GM23338 (cell line): Measurements from ENCODE around the gene OTOG. TPM values are rescaled to one million over a fixed set of nuclear protein-coding genes. Genes with fewer than 3 reads are reported as not detected.

Experiments used
- ATAC-seq: fragments of 200-7000 bp; cut with Tn5 transposase; 3 replicates; pipeline ENCODE4 v1.9.1; 2020
- DNase-seq: peaks from one replicate; pipeline ENCODE4 v3.0.0-alpha.2; 2015; ENCODE audit warnings: low spot score
- H2AFZ ChIP-seq: fragments of 200-600 bp; sonication (generic); 2 replicates; pipeline ENCODE4 v1.8.0; 2016; ENCODE audit warnings: antibody characterized with exemption, mild to moderate bottlenecking, moderate library complexity
- H3F3A ChIP-seq: fragments of 200-600 bp; sonication (generic); replicated peaks from 2 replicates; pipeline ENCODE4 v1.8.0; 2017; ENCODE audit warnings: antibody characterized with exemption, mixed run types, low read depth
- H3K27ac ChIP-seq: fragments of 200-600 bp; sonication (generic); 2 replicates; pipeline ENCODE4 v1.6.1; 2016; ENCODE audit warnings: low read depth
- H3K27me3 ChIP-seq: fragments of 200-600 bp; sonication (generic); 2 replicates; pipeline ENCODE4 v1.8.0; 2016; ENCODE audit warnings: mild to moderate bottlenecking, mixed run types, moderate library complexity; ENCODE audit not compliant: insufficient read depth
- H3K36me3 ChIP-seq: fragments of 200-600 bp; sonication (generic); 2 replicates; pipeline ENCODE4 v1.8.0; 2016; ENCODE audit warnings: mild to moderate bottlenecking; ENCODE audit not compliant: insufficient read depth
- H3K4me1 ChIP-seq: fragments of 200-600 bp; sonication (generic); 2 replicates; pipeline ENCODE4 v1.8.0; 2016; ENCODE audit warnings: mild to moderate bottlenecking, moderate library complexity; ENCODE audit not compliant: insufficient read depth
- H3K4me2 ChIP-seq: fragments of 200-600 bp; sonication (generic); 2 replicates; pipeline ENCODE4 v1.7.1; 2017; ENCODE audit warnings: mixed run types
- H3K4me3 ChIP-seq: fragments of 200-600 bp; sonication (generic); 2 replicates; pipeline ENCODE4 v1.6.1; 2016; ENCODE audit warnings: mixed run types
- H3K79me2 ChIP-seq: fragments of 200-600 bp; sonication (generic); replicated peaks from 2 replicates; pipeline ENCODE4 v1.8.0; 2017; ENCODE audit warnings: mild to moderate bottlenecking; ENCODE audit not compliant: insufficient read depth
- H3K9me2 ChIP-seq: fragments of 200-600 bp; sonication (generic); 2 replicates; pipeline ENCODE4 v1.8.0; 2017; ENCODE audit not compliant: insufficient read depth
- H4K20me1 ChIP-seq: fragments of 200-600 bp; sonication (generic); replicated peaks from 2 replicates; pipeline ENCODE4 v1.8.0; 2017; ENCODE audit warnings: mild to moderate bottlenecking; ENCODE audit not compliant: insufficient read depth
- H3K27ac Mint-ChIP-seq: 2 replicates; pipeline ENCODE4 v1.8.0; 2020; ENCODE audit warnings: inconsistent platforms, mild to moderate bottlenecking, moderate library complexity, mixed read lengths
- H3K27me3 Mint-ChIP-seq: 3 replicates; pipeline ENCODE4 v1.8.0; 2022; ENCODE audit warnings: low read depth, mild to moderate bottlenecking, moderate library complexity, mixed read lengths, inconsistent platforms; ENCODE audit not compliant: insufficient read depth, poor library complexity
- H3K36me3 Mint-ChIP-seq: 3 replicates; pipeline ENCODE4 v1.8.0; 2021; ENCODE audit warnings: low read depth, mild to moderate bottlenecking, inconsistent platforms, moderate library complexity, mixed read lengths
- H3K4me1 Mint-ChIP-seq: 3 replicates; pipeline ENCODE4 v1.8.0; 2020; ENCODE audit warnings: mild to moderate bottlenecking, inconsistent platforms, mixed read lengths
- H3K4me3 Mint-ChIP-seq: 3 replicates; pipeline ENCODE4 v1.8.0; 2021; ENCODE audit warnings: moderate library complexity, mild to moderate bottlenecking, inconsistent platforms, mixed read lengths
- H3K9me3 Mint-ChIP-seq: 3 replicates; pipeline ENCODE4 v1.8.0; 2020; ENCODE audit warnings: moderate library complexity, mild to moderate bottlenecking, inconsistent platforms, mixed read lengths
- CREB1 ChIP-seq: fragments of 250-450 bp; sonication (Bioruptor Pico); IDR thresholded peaks from 2 replicates; pipeline ENCODE4 v1.5.0; 2020; ENCODE audit warnings: low read depth, mild to moderate bottlenecking, moderate library complexity
- EZH2phosphoT487 ChIP-seq: fragments of 200-600 bp; sonication (generic); IDR thresholded peaks from one replicate; pipeline ENCODE4 v1.8.1; 2018; ENCODE audit warnings: antibody characterized with exemption; ENCODE audit not compliant: unreplicated experiment
- POLR2AphosphoS5 ChIP-seq: IDR thresholded peaks from 2 replicates; pipeline ENCODE4 v1.6.1; 2016; ENCODE audit warnings: antibody characterized with exemption, low read depth
- ZNF114 ChIP-seq: fragments of 250-450 bp; sonication (Bioruptor Pico); IDR thresholded peaks from 2 replicates; pipeline ENCODE4 v1.5.0; 2020; ENCODE audit warnings: mild to moderate bottlenecking, moderate library complexity
- polyA plus RNA-seq: library from polyadenylated mRNA; unstranded; fragments of >200 nt; fragmentation: Nextera tagmentation; extraction: Ambion mirVana; gene quantifications from 2 replicates; pipeline ENCODE4 v1.2.1, GENCODE V29; 2016
- total RNA-seq: library from RNA; depleted of rRNA; stranded (reverse); fragments of >200 nt; shearing (Covaris generic); gene quantifications from 2 replicates; pipeline ENCODE4 v1.2.3, GENCODE V29; 2014
- TF ChIP-seq, protein P1 (sequence below): fragments of 250-450 bp; sonication (Bioruptor Pico); IDR thresholded peaks from 2 replicates; pipeline ENCODE4 v1.5.0; 2020; ENCODE audit warnings: mild to moderate bottlenecking, moderate library complexity
- TF ChIP-seq, protein P2 (sequence below), 2 experiments: fragments of 200-600 bp in 1 of 2; sonication (generic) in 1 of 2; conservative IDR thresholded peaks; 2 replicates each; pipeline versions ENCODE4 v1.5.1 to v1.6.1; 2016 to 2017; ENCODE audit warnings: antibody characterized with exemption in 2 of 2, low read depth in 2 of 2, mild to moderate bottlenecking in 2 of 2, moderate library complexity in 1 of 2
- TF ChIP-seq, protein P3 (sequence below): IDR thresholded peaks from one replicate; pipeline ENCODE4 v1.6.1; 2018; ENCODE audit warnings: antibody characterized with exemption; ENCODE audit not compliant: unreplicated experiment

Gene OTOG
- total and polyA plus RNA-seq, 2 experiments from 2014 or later = 0.40 to 0.52 TPM

DNA sequence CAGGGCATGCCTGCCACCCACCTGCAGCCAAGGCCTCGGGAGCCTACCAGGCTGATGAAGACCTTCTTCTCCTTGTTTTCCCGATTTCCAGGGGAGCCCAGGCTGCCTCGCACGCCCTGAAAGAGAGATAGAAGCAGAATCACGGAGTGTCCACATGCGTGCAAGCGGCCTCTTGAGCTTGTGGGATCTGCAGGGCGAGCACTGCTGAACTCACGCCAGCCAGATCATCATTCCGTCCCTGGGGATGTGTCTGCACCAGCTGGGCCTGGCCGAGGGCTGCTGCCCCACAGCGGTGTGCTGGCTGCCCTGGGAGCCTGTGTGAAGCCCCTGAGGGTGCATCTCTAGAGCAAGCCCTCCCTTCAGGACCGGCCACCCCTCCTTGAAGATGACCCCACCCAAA lies 20.7 kb upstream of the OTOG start (continued):
- TF ChIP-seq, protein P1, sequence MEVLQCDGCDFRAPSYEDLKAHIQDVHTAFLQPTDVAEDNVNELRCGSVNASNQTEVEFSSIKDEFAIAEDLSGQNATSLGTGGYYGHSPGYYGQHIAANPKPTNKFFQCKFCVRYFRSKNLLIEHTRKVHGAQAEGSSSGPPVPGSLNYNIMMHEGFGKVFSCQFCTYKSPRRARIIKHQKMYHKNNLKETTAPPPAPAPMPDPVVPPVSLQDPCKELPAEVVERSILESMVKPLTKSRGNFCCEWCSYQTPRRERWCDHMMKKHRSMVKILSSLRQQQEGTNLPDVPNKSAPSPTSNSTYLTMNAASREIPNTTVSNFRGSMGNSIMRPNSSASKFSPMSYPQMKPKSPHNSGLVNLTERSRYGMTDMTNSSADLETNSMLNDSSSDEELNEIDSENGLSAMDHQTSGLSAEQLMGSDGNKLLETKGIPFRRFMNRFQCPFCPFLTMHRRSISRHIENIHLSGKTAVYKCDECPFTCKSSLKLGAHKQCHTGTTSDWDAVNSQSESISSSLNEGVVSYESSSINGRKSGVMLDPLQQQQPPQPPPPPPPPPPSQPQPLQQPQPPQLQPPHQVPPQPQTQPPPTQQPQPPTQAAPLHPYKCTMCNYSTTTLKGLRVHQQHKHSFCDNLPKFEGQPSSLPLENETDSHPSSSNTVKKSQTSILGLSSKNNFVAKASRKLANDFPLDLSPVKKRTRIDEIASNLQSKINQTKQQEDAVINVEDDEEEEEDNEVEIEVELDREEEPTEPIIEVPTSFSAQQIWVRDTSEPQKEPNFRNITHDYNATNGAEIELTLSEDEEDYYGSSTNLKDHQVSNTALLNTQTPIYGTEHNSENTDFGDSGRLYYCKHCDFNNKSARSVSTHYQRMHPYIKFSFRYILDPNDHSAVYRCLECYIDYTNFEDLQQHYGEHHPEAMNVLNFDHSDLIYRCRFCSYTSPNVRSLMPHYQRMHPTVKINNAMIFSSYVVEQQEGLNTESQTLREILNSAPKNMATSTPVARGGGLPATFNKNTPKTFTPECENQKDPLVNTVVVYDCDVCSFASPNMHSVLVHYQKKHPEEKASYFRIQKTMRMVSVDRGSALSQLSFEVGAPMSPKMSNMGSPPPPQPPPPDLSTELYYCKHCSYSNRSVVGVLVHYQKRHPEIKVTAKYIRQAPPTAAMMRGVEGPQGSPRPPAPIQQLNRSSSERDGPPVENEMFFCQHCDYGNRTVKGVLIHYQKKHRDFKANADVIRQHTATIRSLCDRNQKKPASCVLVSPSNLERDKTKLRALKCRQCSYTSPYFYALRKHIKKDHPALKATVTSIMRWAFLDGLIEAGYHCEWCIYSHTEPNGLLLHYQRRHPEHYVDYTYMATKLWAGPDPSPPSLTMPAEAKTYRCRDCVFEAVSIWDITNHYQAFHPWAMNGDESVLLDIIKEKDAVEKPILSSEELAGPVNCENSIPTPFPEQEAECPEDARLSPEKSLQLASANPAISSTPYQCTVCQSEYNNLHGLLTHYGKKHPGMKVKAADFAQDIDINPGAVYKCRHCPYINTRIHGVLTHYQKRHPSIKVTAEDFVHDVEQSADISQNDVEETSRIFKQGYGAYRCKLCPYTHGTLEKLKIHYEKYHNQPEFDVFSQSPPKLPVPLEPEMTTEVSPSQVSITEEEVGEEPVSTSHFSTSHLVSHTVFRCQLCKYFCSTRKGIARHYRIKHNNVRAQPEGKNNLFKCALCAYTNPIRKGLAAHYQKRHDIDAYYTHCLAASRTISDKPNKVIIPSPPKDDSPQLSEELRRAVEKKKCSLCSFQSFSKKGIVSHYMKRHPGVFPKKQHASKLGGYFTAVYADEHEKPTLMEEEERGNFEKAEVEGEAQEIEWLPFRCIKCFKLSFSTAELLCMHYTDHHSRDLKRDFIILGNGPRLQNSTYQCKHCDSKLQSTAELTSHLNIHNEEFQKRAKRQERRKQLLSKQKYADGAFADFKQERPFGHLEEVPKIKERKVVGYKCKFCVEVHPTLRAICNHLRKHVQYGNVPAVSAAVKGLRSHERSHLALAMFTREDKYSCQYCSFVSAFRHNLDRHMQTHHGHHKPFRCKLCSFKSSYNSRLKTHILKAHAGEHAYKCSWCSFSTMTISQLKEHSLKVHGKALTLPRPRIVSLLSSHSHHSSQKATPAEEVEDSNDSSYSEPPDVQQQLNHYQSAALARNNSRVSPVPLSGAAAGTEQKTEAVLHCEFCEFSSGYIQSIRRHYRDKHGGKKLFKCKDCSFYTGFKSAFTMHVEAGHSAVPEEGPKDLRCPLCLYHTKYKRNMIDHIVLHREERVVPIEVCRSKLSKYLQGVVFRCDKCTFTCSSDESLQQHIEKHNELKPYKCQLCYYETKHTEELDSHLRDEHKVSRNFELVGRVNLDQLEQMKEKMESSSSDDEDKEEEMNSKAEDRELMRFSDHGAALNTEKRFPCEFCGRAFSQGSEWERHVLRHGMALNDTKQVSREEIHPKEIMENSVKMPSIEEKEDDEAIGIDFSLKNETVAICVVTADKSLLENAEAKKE (CRISPR knock-in tag) = no peak

DNA sequence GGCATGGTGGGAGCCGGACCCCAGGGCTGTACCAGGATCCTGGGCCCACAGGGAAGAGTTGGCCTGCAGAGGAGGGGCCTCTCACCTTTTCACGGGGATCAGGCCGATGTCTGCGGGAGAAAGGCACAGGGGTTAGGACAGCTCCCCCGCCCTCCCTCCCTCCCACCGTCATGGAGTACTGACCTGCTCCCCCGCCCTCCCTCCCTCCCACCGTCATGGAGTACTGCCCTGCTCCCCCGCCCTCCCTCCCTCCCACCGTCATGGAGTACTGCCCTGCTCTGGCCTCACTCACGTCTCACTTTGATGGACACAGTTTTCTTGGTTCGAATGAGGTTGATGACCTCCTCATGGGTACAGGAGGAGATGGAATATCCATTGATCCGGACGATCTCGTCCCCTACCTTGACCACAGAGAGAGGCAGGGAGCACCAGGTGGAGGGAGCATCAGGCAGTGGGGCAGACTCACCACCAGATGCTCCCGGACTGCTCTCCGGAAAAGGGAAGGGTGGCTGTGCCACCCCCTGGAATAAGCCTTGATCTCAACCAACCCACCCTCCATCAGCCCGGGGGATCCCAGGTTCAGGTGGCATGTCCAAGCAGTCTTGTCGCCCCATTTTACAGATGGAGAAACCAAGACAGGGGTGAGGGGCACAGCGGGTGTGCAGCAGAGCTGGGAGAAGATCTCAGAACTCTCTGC lies 20.0 kb upstream of the OTOG start:
- Mint-ChIP-seq H3K4me1 (peaks cover 3% of the 10 kb centered on the region), H3K27ac (no peak overlapping the region), H3K9me3 (no peaks in the 10 kb centered on the region), H3K36me3 (no peaks in the 10 kb centered on the region), H3K27me3 (peaks cover 7% of the 10 kb centered on the region), H3K4me3 (no peak overlapping the region)
- Histone ChIP-seq H2AFZ (no peak overlapping the region), H4K20me1 (no peaks in the 10 kb centered on the region), H3K27me3 (no peaks in the 10 kb centered on the region), H3K4me1 (no peaks in the 10 kb centered on the region; the same call in 1 of the 2 replicates), H3K4me3 (no peak overlapping the region), H3K79me2 (no peaks in the 10 kb centered on the region), H3K4me2 (no peak overlapping the region), H3F3A (no peaks in the 10 kb centered on the region), H3K27ac (no peak overlapping the region), H3K36me3 (no peaks in the 10 kb centered on the region), H3K9me2 (no peaks in the 10 kb centered on the region)
- ATAC-seq (peak; percentile 7; the same call in 1 of the 3 replicates), DNase-seq (peak; percentile 38)
- TF ChIP-seq, protein P2, sequence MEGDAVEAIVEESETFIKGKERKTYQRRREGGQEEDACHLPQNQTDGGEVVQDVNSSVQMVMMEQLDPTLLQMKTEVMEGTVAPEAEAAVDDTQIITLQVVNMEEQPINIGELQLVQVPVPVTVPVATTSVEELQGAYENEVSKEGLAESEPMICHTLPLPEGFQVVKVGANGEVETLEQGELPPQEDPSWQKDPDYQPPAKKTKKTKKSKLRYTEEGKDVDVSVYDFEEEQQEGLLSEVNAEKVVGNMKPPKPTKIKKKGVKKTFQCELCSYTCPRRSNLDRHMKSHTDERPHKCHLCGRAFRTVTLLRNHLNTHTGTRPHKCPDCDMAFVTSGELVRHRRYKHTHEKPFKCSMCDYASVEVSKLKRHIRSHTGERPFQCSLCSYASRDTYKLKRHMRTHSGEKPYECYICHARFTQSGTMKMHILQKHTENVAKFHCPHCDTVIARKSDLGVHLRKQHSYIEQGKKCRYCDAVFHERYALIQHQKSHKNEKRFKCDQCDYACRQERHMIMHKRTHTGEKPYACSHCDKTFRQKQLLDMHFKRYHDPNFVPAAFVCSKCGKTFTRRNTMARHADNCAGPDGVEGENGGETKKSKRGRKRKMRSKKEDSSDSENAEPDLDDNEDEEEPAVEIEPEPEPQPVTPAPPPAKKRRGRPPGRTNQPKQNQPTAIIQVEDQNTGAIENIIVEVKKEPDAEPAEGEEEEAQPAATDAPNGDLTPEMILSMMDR (conservative IDR thresholded peaks at IDR 0.05; ENCODE audit: low read depth in 2 of 2) = no peak
- TF ChIP-seq POLR2AphosphoS5 (no peak), CREB1 (CRISPR knock-in tag) (no peak), EZH2phosphoT487 (no peak), ZNF114 (CRISPR knock-in tag) (no peak)
- TF ChIP-seq, protein P3, sequence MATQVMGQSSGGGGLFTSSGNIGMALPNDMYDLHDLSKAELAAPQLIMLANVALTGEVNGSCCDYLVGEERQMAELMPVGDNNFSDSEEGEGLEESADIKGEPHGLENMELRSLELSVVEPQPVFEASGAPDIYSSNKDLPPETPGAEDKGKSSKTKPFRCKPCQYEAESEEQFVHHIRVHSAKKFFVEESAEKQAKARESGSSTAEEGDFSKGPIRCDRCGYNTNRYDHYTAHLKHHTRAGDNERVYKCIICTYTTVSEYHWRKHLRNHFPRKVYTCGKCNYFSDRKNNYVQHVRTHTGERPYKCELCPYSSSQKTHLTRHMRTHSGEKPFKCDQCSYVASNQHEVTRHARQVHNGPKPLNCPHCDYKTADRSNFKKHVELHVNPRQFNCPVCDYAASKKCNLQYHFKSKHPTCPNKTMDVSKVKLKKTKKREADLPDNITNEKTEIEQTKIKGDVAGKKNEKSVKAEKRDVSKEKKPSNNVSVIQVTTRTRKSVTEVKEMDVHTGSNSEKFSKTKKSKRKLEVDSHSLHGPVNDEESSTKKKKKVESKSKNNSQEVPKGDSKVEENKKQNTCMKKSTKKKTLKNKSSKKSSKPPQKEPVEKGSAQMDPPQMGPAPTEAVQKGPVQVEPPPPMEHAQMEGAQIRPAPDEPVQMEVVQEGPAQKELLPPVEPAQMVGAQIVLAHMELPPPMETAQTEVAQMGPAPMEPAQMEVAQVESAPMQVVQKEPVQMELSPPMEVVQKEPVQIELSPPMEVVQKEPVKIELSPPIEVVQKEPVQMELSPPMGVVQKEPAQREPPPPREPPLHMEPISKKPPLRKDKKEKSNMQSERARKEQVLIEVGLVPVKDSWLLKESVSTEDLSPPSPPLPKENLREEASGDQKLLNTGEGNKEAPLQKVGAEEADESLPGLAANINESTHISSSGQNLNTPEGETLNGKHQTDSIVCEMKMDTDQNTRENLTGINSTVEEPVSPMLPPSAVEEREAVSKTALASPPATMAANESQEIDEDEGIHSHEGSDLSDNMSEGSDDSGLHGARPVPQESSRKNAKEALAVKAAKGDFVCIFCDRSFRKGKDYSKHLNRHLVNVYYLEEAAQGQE = no peak
